GM23338 (cell line): ENCODE measurements around the gene MYOC.

ENCODE experiments used
- CREB1 ChIP-seq: fragments of 250-450 bp; sonication (Bioruptor Pico); IDR thresholded peaks from 2 replicates; pipeline ENCODE4 v1.5.0; 2020; ENCODE audit warnings: low read depth, mild to moderate bottlenecking, moderate library complexity
- ETS1 ChIP-seq: IDR thresholded peaks from 2 replicates; pipeline ENCODE4 v1.6.1; 2016; ENCODE audit warnings: antibody characterized with exemption
- EZH2 ChIP-seq: fragments of 200-600 bp; sonication (generic); IDR thresholded peaks from one replicate; pipeline ENCODE4 v1.8.0; 2017; ENCODE audit warnings: antibody characterized with exemption, mild to moderate bottlenecking, low read depth; ENCODE audit not compliant: unreplicated experiment
- EZH2phosphoT487 ChIP-seq: fragments of 200-600 bp; sonication (generic); IDR thresholded peaks from one replicate; pipeline ENCODE4 v1.8.1; 2018; ENCODE audit warnings: antibody characterized with exemption; ENCODE audit not compliant: unreplicated experiment
- JUNB ChIP-seq: IDR thresholded peaks from one replicate; pipeline ENCODE4 v1.6.1; 2016; ENCODE audit warnings: antibody characterized with exemption; ENCODE audit not compliant: unreplicated experiment
- NANOG ChIP-seq: IDR thresholded peaks from 2 replicates; pipeline ENCODE4 v1.6.1; 2016; ENCODE audit warnings: antibody characterized with exemption, borderline replicate concordance
- POLR2AphosphoS5 ChIP-seq: IDR thresholded peaks from 2 replicates; pipeline ENCODE4 v1.6.1; 2016; ENCODE audit warnings: antibody characterized with exemption, low read depth
- STAT1 ChIP-seq: IDR thresholded peaks from one replicate; pipeline ENCODE4 v1.6.1; 2016; ENCODE audit warnings: antibody characterized with exemption; ENCODE audit not compliant: unreplicated experiment
- ZNF114 ChIP-seq: fragments of 250-450 bp; sonication (Bioruptor Pico); IDR thresholded peaks from 2 replicates; pipeline ENCODE4 v1.5.0; 2020; ENCODE audit warnings: mild to moderate bottlenecking, moderate library complexity
- TF ChIP-seq, protein P1 (sequence below), 2 experiments: fragments of 200-600 bp in 1 of 2; sonication (generic) in 1 of 2; conservative IDR thresholded peaks; 2 replicates each; pipeline versions ENCODE4 v1.5.1 to v1.6.1; 2016 to 2017; ENCODE audit warnings: antibody characterized with exemption in 2 of 2, low read depth in 2 of 2, mild to moderate bottlenecking in 2 of 2, moderate library complexity in 1 of 2
- TF ChIP-seq, protein P2 (sequence below): IDR thresholded peaks from one replicate; pipeline ENCODE4 v1.6.1; 2018; ENCODE audit warnings: antibody characterized with exemption; ENCODE audit not compliant: unreplicated experiment
- TF ChIP-seq, protein P3 (sequence below): fragments of 250-450 bp; sonication (Bioruptor Pico); IDR thresholded peaks from 2 replicates; pipeline ENCODE4 v1.5.0; 2020; ENCODE audit warnings: mild to moderate bottlenecking, moderate library complexity

DNA sequence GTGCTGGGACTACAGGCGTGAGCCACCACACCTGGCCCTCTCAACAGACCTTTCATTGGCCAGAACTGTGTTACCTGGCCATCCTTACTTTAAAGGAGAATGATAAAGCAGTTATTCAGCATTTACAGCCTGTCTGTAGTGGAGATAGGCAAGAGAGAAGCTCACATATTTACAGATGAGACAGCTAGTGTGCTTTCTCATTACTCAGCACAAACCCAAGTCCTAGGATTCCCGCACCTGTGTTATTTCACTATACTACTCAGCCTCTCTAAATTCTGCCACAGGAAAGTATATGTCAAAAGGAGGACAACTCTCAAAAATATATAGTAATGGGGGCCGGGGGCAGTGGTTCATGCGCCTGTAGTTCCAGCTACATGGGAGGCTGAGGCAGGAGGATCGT, 15.9 kb upstream of the MYOC start:
- TF ChIP-seq POLR2AphosphoS5 (no peak), ETS1 (no peak), EZH2 (no peak), NANOG (no peak), EZH2phosphoT487 (no peak), STAT1 (no peak), CREB1 (CRISPR knock-in tag) (no peak), JUNB (no peak), ZNF114 (CRISPR knock-in tag) (no peak)
- TF ChIP-seq, protein P1, sequence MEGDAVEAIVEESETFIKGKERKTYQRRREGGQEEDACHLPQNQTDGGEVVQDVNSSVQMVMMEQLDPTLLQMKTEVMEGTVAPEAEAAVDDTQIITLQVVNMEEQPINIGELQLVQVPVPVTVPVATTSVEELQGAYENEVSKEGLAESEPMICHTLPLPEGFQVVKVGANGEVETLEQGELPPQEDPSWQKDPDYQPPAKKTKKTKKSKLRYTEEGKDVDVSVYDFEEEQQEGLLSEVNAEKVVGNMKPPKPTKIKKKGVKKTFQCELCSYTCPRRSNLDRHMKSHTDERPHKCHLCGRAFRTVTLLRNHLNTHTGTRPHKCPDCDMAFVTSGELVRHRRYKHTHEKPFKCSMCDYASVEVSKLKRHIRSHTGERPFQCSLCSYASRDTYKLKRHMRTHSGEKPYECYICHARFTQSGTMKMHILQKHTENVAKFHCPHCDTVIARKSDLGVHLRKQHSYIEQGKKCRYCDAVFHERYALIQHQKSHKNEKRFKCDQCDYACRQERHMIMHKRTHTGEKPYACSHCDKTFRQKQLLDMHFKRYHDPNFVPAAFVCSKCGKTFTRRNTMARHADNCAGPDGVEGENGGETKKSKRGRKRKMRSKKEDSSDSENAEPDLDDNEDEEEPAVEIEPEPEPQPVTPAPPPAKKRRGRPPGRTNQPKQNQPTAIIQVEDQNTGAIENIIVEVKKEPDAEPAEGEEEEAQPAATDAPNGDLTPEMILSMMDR (conservative IDR thresholded peaks at IDR 0.05; ENCODE audit: low read depth in 2 of 2): no peak
- TF ChIP-seq, protein P2, sequence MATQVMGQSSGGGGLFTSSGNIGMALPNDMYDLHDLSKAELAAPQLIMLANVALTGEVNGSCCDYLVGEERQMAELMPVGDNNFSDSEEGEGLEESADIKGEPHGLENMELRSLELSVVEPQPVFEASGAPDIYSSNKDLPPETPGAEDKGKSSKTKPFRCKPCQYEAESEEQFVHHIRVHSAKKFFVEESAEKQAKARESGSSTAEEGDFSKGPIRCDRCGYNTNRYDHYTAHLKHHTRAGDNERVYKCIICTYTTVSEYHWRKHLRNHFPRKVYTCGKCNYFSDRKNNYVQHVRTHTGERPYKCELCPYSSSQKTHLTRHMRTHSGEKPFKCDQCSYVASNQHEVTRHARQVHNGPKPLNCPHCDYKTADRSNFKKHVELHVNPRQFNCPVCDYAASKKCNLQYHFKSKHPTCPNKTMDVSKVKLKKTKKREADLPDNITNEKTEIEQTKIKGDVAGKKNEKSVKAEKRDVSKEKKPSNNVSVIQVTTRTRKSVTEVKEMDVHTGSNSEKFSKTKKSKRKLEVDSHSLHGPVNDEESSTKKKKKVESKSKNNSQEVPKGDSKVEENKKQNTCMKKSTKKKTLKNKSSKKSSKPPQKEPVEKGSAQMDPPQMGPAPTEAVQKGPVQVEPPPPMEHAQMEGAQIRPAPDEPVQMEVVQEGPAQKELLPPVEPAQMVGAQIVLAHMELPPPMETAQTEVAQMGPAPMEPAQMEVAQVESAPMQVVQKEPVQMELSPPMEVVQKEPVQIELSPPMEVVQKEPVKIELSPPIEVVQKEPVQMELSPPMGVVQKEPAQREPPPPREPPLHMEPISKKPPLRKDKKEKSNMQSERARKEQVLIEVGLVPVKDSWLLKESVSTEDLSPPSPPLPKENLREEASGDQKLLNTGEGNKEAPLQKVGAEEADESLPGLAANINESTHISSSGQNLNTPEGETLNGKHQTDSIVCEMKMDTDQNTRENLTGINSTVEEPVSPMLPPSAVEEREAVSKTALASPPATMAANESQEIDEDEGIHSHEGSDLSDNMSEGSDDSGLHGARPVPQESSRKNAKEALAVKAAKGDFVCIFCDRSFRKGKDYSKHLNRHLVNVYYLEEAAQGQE: no peak
- TF ChIP-seq, protein P3, sequence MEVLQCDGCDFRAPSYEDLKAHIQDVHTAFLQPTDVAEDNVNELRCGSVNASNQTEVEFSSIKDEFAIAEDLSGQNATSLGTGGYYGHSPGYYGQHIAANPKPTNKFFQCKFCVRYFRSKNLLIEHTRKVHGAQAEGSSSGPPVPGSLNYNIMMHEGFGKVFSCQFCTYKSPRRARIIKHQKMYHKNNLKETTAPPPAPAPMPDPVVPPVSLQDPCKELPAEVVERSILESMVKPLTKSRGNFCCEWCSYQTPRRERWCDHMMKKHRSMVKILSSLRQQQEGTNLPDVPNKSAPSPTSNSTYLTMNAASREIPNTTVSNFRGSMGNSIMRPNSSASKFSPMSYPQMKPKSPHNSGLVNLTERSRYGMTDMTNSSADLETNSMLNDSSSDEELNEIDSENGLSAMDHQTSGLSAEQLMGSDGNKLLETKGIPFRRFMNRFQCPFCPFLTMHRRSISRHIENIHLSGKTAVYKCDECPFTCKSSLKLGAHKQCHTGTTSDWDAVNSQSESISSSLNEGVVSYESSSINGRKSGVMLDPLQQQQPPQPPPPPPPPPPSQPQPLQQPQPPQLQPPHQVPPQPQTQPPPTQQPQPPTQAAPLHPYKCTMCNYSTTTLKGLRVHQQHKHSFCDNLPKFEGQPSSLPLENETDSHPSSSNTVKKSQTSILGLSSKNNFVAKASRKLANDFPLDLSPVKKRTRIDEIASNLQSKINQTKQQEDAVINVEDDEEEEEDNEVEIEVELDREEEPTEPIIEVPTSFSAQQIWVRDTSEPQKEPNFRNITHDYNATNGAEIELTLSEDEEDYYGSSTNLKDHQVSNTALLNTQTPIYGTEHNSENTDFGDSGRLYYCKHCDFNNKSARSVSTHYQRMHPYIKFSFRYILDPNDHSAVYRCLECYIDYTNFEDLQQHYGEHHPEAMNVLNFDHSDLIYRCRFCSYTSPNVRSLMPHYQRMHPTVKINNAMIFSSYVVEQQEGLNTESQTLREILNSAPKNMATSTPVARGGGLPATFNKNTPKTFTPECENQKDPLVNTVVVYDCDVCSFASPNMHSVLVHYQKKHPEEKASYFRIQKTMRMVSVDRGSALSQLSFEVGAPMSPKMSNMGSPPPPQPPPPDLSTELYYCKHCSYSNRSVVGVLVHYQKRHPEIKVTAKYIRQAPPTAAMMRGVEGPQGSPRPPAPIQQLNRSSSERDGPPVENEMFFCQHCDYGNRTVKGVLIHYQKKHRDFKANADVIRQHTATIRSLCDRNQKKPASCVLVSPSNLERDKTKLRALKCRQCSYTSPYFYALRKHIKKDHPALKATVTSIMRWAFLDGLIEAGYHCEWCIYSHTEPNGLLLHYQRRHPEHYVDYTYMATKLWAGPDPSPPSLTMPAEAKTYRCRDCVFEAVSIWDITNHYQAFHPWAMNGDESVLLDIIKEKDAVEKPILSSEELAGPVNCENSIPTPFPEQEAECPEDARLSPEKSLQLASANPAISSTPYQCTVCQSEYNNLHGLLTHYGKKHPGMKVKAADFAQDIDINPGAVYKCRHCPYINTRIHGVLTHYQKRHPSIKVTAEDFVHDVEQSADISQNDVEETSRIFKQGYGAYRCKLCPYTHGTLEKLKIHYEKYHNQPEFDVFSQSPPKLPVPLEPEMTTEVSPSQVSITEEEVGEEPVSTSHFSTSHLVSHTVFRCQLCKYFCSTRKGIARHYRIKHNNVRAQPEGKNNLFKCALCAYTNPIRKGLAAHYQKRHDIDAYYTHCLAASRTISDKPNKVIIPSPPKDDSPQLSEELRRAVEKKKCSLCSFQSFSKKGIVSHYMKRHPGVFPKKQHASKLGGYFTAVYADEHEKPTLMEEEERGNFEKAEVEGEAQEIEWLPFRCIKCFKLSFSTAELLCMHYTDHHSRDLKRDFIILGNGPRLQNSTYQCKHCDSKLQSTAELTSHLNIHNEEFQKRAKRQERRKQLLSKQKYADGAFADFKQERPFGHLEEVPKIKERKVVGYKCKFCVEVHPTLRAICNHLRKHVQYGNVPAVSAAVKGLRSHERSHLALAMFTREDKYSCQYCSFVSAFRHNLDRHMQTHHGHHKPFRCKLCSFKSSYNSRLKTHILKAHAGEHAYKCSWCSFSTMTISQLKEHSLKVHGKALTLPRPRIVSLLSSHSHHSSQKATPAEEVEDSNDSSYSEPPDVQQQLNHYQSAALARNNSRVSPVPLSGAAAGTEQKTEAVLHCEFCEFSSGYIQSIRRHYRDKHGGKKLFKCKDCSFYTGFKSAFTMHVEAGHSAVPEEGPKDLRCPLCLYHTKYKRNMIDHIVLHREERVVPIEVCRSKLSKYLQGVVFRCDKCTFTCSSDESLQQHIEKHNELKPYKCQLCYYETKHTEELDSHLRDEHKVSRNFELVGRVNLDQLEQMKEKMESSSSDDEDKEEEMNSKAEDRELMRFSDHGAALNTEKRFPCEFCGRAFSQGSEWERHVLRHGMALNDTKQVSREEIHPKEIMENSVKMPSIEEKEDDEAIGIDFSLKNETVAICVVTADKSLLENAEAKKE (CRISPR knock-in tag): no peak
